ENCODE measurements around the gene RAET1L.
"Not testable (repeated sequence)": the region's sequence is repeated elsewhere in the genome, so short reads cannot be mapped to it uniquely, and the experiment has no call there.

The RAET1L gene

GRCh38 chr6:150015281-150016001 is 9.9 kb downstream of the RAET1L start:
- not testable (repeated sequence) for DNase-seq

GRCh38 chr6:150014623-150015280 is 10.6 kb downstream of the RAET1L start:
- not testable (repeated sequence) for DNase-seq

- not testable (repeated sequence) for DNase-seq
Measured at GRCh38 chr6:150013785-150014622, 11.3 kb downstream of the RAET1L start.

GRCh38 chr6:150012846-150013784 is 12.2 kb downstream of the RAET1L start:
- DNase-seq = not testable (repeated sequence)

- no peak for DNase-seq
Measured at GRCh38 chr6:150008588-150008987, 16.7 kb downstream of the RAET1L start.

GRCh38 chr6:150006961-150007464 is 18.3 kb downstream of the RAET1L start:
- peak; percentile 57 for DNase-seq

GRCh38 chr6:150005761-150006651 is 19.3 kb downstream of the RAET1L start:
- DNase-seq = no peak

- DNase-seq = peak; percentile 93
Measured at GRCh38 chr6:150004783-150005717, 20.3 kb downstream of the RAET1L start.

- DNase-seq = no peak
Measured at GRCh38 chr6:150004101-150004782, 21.1 kb downstream of the RAET1L start.

GRCh38 chr6:150003599-150003998 is 21.7 kb downstream of the RAET1L start:
- DNase-seq = not testable (repeated sequence)

- no peak for DNase-seq
Measured at GRCh38 chr6:150002710-150003109, 22.6 kb downstream of the RAET1L start.

- no peak for DNase-seq
Measured at GRCh38 chr6:150001295-150002008, 23.9 kb downstream of the RAET1L start.

GRCh38 chr6:149999636-150000035 is 25.7 kb downstream of the RAET1L start:
- no peak for DNase-seq

GRCh38 chr6:149995971-149996370 is 29.4 kb downstream of the RAET1L start:
- no peak for DNase-seq

GRCh38 chr6:149995235-149995750 is 30.0 kb downstream of the RAET1L start:
- DNase-seq = no peak

GRCh38 chr6:149991838-149992237 is 33.5 kb downstream of the RAET1L start:
- DNase-seq = no peak

- DNase-seq = not testable (repeated sequence)
Measured at GRCh38 chr6:149991472-149991795, 33.9 kb downstream of the RAET1L start.
